GM12873 (cell line): ENCODE data around the gene SUPT5H.

ENCODE experiments used
- TF ChIP-seq, protein P1 (sequence below): IDR thresholded peaks from 2 replicates; pipeline ENCODE4 v1.5.1; 2012; ENCODE audit warnings: low read depth, mild to moderate bottlenecking, moderate library complexity, low read length, control low read depth; ENCODE audit not compliant: insufficient read depth; ENCODE audit errors: missing control alignments

Gene SUPT5H

DNA sequence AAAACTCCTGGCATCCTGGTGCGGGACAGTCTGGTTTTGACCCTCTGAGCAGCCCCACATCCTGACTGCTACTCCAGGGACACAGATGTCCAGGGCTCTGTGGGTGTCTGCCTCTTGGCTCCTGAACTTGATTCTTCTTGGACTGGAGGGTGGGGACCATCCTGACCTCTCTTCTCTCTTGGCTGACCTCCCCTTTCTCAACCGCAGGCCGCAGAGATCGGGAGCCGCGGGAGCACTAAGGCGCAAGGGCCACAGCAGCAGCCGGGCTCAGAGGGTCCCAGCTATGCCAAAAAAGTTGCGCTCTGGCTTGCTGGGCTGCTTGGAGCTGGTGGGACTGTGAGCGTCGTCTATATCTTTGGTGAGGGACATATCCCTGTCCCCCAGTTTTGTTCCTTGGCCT, 36.3 kb downstream of the SUPT5H start:
- TF ChIP-seq, protein P1, sequence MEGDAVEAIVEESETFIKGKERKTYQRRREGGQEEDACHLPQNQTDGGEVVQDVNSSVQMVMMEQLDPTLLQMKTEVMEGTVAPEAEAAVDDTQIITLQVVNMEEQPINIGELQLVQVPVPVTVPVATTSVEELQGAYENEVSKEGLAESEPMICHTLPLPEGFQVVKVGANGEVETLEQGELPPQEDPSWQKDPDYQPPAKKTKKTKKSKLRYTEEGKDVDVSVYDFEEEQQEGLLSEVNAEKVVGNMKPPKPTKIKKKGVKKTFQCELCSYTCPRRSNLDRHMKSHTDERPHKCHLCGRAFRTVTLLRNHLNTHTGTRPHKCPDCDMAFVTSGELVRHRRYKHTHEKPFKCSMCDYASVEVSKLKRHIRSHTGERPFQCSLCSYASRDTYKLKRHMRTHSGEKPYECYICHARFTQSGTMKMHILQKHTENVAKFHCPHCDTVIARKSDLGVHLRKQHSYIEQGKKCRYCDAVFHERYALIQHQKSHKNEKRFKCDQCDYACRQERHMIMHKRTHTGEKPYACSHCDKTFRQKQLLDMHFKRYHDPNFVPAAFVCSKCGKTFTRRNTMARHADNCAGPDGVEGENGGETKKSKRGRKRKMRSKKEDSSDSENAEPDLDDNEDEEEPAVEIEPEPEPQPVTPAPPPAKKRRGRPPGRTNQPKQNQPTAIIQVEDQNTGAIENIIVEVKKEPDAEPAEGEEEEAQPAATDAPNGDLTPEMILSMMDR = no peak

DNA sequence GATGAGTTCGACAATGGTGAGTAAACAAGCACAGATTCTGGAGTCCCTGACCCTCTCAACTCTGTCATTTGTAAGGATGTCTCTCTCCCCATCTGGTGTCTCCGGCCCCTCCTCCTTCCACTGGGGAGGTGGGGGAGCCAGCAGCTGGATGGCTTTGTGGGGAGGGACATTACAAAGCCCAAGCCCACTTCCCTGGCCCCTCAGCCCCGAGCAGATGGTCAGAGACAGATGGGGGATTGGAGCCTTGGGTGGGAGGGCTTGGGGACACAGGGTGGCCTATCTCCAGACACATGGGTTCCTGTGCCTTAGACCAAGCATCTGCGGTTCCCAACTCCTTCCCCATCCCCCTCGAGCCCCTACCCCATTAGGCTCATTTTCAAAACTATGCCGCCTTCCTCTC, 37.8 kb downstream of the SUPT5H start:
- TF ChIP-seq, protein P1 = no peak

DNA sequence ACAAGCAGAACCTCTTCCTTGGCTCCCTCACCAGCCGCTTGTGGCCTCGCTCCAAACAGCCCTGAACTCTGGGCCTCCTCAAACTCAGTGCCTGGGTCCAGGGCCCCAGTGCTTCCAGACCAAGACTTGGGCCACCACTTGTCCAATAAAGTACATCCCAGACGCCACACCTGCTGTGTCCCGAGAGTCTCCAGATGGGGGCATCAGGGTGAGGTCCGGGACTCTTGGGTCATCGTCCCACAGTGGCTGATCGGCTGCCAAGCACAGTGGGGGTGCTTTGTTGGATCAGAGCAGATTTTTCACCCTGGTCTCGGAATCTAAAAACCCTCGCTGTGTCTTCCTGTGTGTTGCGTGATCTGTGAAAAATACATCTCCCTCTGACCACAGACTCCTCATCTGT, 44.4 kb downstream of the SUPT5H start:
- TF ChIP-seq, protein P1 = no peak

DNA sequence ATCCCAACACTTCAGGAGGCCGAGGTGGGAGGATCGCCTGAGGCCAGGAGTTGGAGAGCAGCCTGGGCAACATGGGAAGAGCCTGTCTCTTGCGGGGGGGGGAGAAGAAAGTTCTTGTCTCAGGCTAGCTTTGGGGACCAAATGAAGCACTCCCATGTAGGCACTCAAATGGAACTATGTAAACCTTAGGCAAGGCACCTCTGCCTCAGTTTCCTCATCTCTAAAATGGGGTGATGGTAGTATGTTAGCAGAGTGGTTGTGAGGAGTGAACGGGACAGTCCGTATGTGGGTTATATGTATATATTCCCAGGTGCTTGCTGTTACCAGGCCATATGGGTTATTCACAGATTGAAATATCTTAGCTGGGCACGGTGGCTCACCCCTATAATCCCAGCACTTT, 46.8 kb downstream of the SUPT5H start:
- TF ChIP-seq, protein P1 = no peak

DNA sequence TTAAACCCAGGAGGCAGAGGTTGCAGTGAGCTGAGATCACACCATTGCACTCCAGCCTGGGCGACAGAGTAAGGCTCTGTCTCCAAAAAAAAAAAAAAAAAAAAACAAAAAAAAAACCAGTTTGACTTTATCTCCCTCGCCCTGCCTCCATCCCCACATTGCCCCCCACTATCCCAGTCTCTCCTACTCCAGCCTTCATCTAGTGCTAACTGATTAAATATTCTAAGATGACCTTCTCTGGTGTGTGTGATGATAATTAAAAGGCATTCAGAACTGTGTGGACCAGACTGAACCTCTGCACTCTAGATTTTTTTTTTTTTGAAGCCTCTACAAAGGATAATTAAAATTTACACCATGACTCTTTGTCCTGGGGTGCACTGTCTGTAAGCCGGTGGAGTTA, 47.4 kb downstream of the SUPT5H start:
- TF ChIP-seq, protein P1 = no peak

DNA sequence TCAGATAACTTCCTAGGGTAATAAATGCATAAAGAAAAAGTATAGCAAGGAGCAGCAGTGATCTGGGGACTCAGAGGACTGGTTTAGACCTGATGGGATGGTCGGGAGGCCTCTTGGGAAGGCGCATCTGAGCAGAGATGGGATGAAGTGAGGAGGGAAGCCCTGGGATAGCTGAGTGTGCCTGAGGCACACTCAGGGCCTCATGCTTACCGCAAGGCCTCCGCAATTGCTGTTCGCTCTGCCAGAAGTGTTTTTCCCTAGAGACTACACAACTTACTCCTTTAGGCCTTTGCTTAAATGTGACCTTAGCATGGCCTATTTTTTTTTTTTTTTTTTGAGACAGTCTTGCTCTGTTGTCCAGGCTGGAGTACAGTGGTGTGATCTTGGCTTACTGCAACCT, 49.3 kb downstream of the SUPT5H start:
- TF ChIP-seq, protein P1 = no peak

DNA sequence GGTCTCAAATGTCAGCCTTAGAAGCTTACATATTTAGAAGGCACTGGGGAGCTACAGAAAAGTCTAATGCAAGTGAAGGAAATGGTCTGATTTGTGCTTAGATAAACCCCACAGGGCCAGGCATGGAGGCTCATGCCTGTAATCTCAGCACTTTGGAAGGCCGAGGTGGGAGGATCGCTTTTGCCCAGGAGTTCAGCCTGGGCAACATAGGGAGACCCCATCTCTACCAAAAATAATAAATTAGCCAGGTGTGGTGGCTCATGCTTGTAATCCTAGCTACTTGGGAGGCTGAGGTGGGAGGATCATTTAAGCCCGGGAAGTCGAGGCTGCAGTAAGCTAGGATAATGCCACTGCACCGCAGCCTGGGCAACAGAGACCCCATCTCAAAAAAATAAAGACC, 50.7 kb downstream of the SUPT5H start:
- TF ChIP-seq, protein P1 = no peak

DNA sequence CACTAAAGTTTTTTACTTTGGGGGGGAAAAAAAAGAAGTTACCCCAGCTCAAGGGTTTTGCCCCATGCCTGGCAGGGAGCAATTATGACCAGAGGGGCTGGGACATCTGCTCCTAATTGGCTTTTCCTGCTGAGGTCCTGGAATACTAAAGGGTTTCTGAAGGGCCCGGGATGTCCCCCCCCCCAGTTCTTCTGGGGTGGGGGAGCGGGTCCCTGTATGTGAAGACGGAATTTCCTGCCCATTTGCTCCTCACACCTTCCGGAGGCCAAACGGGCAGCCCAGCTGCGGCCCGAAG, 52.3 kb downstream of the SUPT5H start:
- TF ChIP-seq, protein P1 = no peak
